Measurements from ENCODE around the gene ARMC2. TPM values are rescaled to one million over a fixed set of nuclear protein-coding genes. Genes with fewer than 3 reads are reported as not detected.

The ARMC2 gene
- total RNA-seq, 1 donor from 2014 or later: 0.26 TPM

DNA sequence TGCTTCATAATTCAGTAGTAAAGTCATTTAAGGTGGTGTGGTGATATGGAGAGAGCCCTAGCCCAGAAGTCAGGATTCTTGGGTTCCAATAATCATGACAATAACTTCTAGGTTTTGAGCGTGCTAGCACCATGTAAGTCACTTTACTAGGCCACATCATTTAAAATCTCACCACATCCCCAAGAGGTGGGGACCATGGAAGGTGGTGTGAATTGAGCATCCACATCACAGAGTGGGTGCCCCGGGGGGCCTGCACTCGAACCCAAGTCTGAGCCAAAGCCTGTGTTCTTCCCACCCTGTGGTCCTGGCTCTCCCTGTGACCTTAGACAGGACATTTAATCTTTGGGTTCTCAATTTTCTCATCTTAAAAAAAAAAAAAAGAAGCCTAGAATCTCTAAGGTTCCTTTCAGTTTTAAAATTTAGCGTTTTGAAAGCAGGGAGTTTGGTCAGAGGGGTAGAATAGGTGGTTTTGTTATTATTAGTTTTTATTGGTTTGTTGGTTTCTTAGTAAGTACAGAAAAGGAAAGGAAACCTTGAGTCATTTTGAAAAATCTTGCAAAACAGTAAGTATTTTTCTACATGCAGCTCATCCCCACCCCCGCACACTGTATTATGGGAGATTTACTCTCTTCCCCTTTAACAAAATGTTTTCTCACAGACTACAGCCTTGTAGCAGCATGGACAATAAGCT is 26.4 kb downstream of the ARMC2 start:
- TF ChIP-seq, protein P1, sequence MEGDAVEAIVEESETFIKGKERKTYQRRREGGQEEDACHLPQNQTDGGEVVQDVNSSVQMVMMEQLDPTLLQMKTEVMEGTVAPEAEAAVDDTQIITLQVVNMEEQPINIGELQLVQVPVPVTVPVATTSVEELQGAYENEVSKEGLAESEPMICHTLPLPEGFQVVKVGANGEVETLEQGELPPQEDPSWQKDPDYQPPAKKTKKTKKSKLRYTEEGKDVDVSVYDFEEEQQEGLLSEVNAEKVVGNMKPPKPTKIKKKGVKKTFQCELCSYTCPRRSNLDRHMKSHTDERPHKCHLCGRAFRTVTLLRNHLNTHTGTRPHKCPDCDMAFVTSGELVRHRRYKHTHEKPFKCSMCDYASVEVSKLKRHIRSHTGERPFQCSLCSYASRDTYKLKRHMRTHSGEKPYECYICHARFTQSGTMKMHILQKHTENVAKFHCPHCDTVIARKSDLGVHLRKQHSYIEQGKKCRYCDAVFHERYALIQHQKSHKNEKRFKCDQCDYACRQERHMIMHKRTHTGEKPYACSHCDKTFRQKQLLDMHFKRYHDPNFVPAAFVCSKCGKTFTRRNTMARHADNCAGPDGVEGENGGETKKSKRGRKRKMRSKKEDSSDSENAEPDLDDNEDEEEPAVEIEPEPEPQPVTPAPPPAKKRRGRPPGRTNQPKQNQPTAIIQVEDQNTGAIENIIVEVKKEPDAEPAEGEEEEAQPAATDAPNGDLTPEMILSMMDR (IDR thresholded peaks at IDR 0.05; ENCODE audit: insufficient read depth, low read length, severe bottlenecking): no peak
- Histone ChIP-seq H3K36me3 (ENCODE audit: control insufficient read depth, insufficient read depth, low read length) (no peaks in the 10 kb centered on the region), H3K27me3 (ENCODE audit: control insufficient read depth, insufficient read depth, low read length) (no peaks in the 10 kb centered on the region), H3K4me3 (ENCODE audit: low read depth, low read length) (no peak overlapping the region)
- FAIRE-seq: no peak
- no peak for DNase-seq (ENCODE audit: low read depth)

DNA sequence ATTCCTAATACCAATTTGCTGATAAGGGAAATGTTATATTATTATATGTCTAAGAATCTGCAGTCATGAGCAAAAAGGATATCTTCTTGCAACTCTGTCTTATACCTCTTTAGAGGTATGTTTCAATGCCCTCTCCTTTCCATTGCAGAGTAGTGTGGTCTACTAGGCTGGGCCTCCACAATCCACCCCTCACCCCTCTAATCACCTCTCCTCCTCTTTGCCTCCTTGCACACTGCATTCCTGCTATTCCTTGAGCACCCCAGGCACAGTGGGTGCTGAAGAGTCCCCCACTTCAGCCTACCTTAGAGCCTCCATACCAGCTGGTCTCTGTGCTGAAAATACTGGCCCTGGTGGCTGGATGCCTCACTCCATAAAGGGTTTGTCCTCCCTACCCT is 26.9 kb downstream of the ARMC2 start:
- DNase-seq (ENCODE audit: low read depth): no peak
- no peaks in the 10 kb centered on the region for H3K27me3 ChIP-seq (ENCODE audit: control insufficient read depth, insufficient read depth, low read length)
- no peak overlapping the region for H3K4me3 ChIP-seq (ENCODE audit: low read depth, low read length)
- no peaks in the 10 kb centered on the region for H3K36me3 ChIP-seq (ENCODE audit: control insufficient read depth, insufficient read depth, low read length)
- TF ChIP-seq, protein P1 (IDR thresholded peaks at IDR 0.05; ENCODE audit: insufficient read depth, low read length, severe bottlenecking): no peak
- FAIRE-seq: no peak

GRCh38 chr6:108877046-108877751 is 29.0 kb downstream of the ARMC2 start:
- TF ChIP-seq, protein P1 (IDR thresholded peaks at IDR 0.05; ENCODE audit: insufficient read depth, low read length, severe bottlenecking): no peak
- H3K27me3 ChIP-seq (ENCODE audit: control insufficient read depth, insufficient read depth, low read length): no peaks in the 10 kb centered on the region
- H3K4me3 ChIP-seq (ENCODE audit: low read depth, low read length): no peak overlapping the region
- FAIRE-seq: no peak
- no peaks in the 10 kb centered on the region for H3K36me3 ChIP-seq (ENCODE audit: control insufficient read depth, insufficient read depth, low read length)
- no peak for DNase-seq (ENCODE audit: low read depth)

DNA sequence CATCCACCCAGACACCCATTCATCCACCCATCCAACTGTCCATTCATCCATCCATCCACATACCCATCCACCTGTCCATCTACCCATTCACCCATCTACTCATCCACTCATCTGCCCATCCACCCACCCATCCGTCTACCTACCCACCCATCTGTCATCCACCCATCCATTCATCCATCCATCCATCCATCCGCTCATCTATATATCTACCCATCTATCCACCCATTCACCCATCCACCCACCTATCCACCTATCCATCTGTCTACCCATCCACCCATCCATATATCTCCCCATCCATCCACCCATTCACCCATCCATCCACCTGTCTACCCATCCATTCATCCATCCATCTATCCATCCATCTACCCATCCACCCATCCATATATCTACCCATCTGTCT is 30.7 kb downstream of the ARMC2 start:
- Histone ChIP-seq H3K4me3 (ENCODE audit: low read depth, low read length) (no peak overlapping the region), H3K27me3 (ENCODE audit: control insufficient read depth, insufficient read depth, low read length) (no peaks in the 10 kb centered on the region), H3K36me3 (ENCODE audit: control insufficient read depth, insufficient read depth, low read length) (no peaks in the 10 kb centered on the region)
- DNase-seq (ENCODE audit: low read depth) (no peak), FAIRE-seq (no peak)
- TF ChIP-seq, protein P1 (IDR thresholded peaks at IDR 0.05; ENCODE audit: insufficient read depth, low read length, severe bottlenecking): no peak

GRCh38 chr6:108883172-108883571 is 35.0 kb downstream of the ARMC2 start:
- FAIRE-seq (no peak), DNase-seq (ENCODE audit: low read depth) (no peak)
- Histone ChIP-seq H3K36me3 (ENCODE audit: control insufficient read depth, insufficient read depth, low read length) (no peaks in the 10 kb centered on the region), H3K4me3 (ENCODE audit: low read depth, low read length) (no peak overlapping the region), H3K27me3 (ENCODE audit: control insufficient read depth, insufficient read depth, low read length) (no peaks in the 10 kb centered on the region)
- TF ChIP-seq, protein P1 (IDR thresholded peaks at IDR 0.05; ENCODE audit: insufficient read depth, low read length, severe bottlenecking): no peak
